HCT116 (cell line): ENCODE data around the gene STAG3. TPM values are rescaled to one million over a fixed set of nuclear protein-coding genes. Genes with fewer than 3 reads are reported as not detected.

Source experiments
- ATAC-seq: fragments of 200-7000 bp; cut with Tn5 transposase; 2 replicates; pipeline ENCODE4 v1.9.1; 2020; ENCODE audit warnings: mild to moderate bottlenecking, moderate library complexity
- BruUV-seq: library from RNA; stranded (reverse); fragments of 400-500 nt; replicated peaks from 2 replicates; lab custom pipeline; 2021; lab: Mats Ljungman, UMichigan
- CTCF ChIA-PET: fragments of 300-600 bp; sonication (Branson Sonifier 250); formaldehyde crosslinking; loops from one replicate; lab custom pipeline; 2021; ENCODE audit warnings: antibody characterized with exemption; lab: Charles Lee
- POLR2A ChIA-PET: fragments of 300-600, 350-600 bp; sonication (Branson Sonifier 250); formaldehyde crosslinking; loops from one replicate; lab custom pipeline; 2021; ENCODE audit warnings: antibody characterized with exemption; lab: Charles Lee
- RAD21 ChIA-PET, 2 experiments: fragments of 300-600 bp; sonication (Branson Sonifier 250); formaldehyde crosslinking; loops; one replicate each; lab custom pipeline; 2023; ENCODE audit warnings: low total read pairs in 2 of 2; ENCODE audit not compliant: uncharacterized antibody in 2 of 2, unreplicated experiment in 2 of 2, low non-redundant PET in 1 of 2; lab: Charles Lee
- DNase-seq: peaks from one replicate; pipeline ENCODE4 v3.0.0-alpha.2; 2010; ENCODE audit warnings: low read depth, low spot score
- H2AFZ ChIP-seq: fragments of 200-600 bp; shearing (Covaris generic), sonication (generic); 2 replicates; pipeline ENCODE4 v1.6.1; 2017; ENCODE audit warnings: low read depth, mixed run types, mixed read lengths, antibody characterized with exemption, low read length; ENCODE audit not compliant: poor library complexity, severe bottlenecking
- H3K27ac ChIP-seq: 2 replicates; pipeline ENCODE4 v1.5.1; 2012; ENCODE audit warnings: low read depth, low read length
- H3K27me3 ChIP-seq: fragments of 200-600 bp; sonication (generic); 2 replicates; pipeline ENCODE4 v1.6.1; 2016; ENCODE audit warnings: mixed run types, low read length, mixed read lengths; ENCODE audit not compliant: insufficient read depth
- H3K36me3 ChIP-seq, 2 experiments: fragments of 200-500 bp in 1 of 2; fragments of 200-600 bp in 1 of 2; sonication (Bioruptor generic) in 1 of 2; sonication (generic) in 1 of 2; 2 replicates each; pipeline versions ENCODE4 v1.5.1 to v1.6.1; 2014 to 2016; ENCODE audit warnings: low read length in 2 of 2, inconsistent platforms in 1 of 2, mixed read lengths in 1 of 2, mixed run types in 1 of 2; ENCODE audit not compliant: insufficient read depth in 2 of 2, control insufficient read depth in 1 of 2
- H3K4me1 ChIP-seq, 2 experiments: fragments of 200-600 bp in 1 of 2; sonication (generic) in 1 of 2; 2 replicates each; pipeline versions ENCODE4 v1.5.1 to v1.6.1; 2012 to 2017; ENCODE audit warnings: low read length in 2 of 2, inconsistent platforms in 1 of 2, mild to moderate bottlenecking in 1 of 2, mixed read lengths in 1 of 2, mixed run types in 1 of 2, moderate library complexity in 1 of 2; ENCODE audit not compliant: insufficient read depth in 2 of 2, control insufficient read depth in 1 of 2
- H3K4me2 ChIP-seq: fragments of 200-600 bp; sonication (generic); 2 replicates; pipeline ENCODE4 v1.6.1; 2017; ENCODE audit warnings: mixed run types, low read length, mixed read lengths
- H3K4me3 ChIP-seq, 2 experiments: fragments of 200-600 bp in 1 of 2; sonication (generic) in 1 of 2; replicated peaks in 1 of 2; 2 replicates each; pipeline ENCODE4 v1.5.1; 2011 to 2016; ENCODE audit warnings: low read length in 2 of 2, control low read depth in 1 of 2, low read depth in 1 of 2, mild to moderate bottlenecking in 1 of 2, mixed read lengths in 1 of 2, mixed run types in 1 of 2
- H3K79me2 ChIP-seq: fragments of 200-600 bp; sonication (generic); 2 replicates; pipeline ENCODE4 v1.6.1; 2017; ENCODE audit warnings: mild to moderate bottlenecking, mixed run types, low read length, moderate library complexity, mixed read lengths; ENCODE audit not compliant: insufficient read depth
- H3K9ac ChIP-seq: fragments of 200-600 bp; sonication (generic); 2 replicates; pipeline ENCODE4 v1.6.1; 2016; ENCODE audit warnings: low read length, mixed read lengths
- H3K9me2 ChIP-seq: fragments of 200-600 bp; sonication (generic), shearing (Covaris generic); 2 replicates; pipeline ENCODE4 v1.6.1; 2017; ENCODE audit warnings: mixed run types, mild to moderate bottlenecking, moderate library complexity; ENCODE audit not compliant: insufficient read depth
- H3K9me3 ChIP-seq, 2 experiments: fragments of 200-500 bp in 1 of 2; fragments of 200-600 bp in 1 of 2; sonication (Bioruptor generic) in 1 of 2; sonication (generic) in 1 of 2; 2 replicates each; pipeline ENCODE4 v1.6.1; 2014 to 2017; ENCODE audit warnings: low read length in 2 of 2, mixed read lengths in 2 of 2, inconsistent platforms in 1 of 2, low read depth in 1 of 2, mild to moderate bottlenecking in 1 of 2, mixed run types in 1 of 2, moderate library complexity in 1 of 2; ENCODE audit not compliant: control insufficient read depth in 1 of 2, insufficient read depth in 1 of 2
- H4K20me1 ChIP-seq: fragments of 200-600 bp; sonication (generic), shearing (Covaris generic); 2 replicates; pipeline ENCODE4 v1.6.1; 2017; ENCODE audit warnings: mixed run types, mild to moderate bottlenecking, moderate library complexity; ENCODE audit not compliant: insufficient read depth
- ATF3 ChIP-seq: IDR thresholded peaks from 2 replicates; pipeline ENCODE4 v1.6.1; 2012
- CBX3 ChIP-seq: IDR thresholded peaks from 2 replicates; pipeline ENCODE4 v1.6.1; 2012; ENCODE audit warnings: low read depth
- CTCF ChIP-seq, 3 experiments: fragments of 200-600 bp in 1 of 3; sonication (generic) in 1 of 3; IDR thresholded peaks in 2 of 3; conservative IDR thresholded peaks in 1 of 3; 2 replicates each; pipeline ENCODE4 v1.5.1; 2012 to 2017; ENCODE audit warnings: low read depth in 2 of 3, low read length in 2 of 3, antibody characterized with exemption in 1 of 3, borderline replicate concordance in 1 of 3, control low read depth in 1 of 3, mild to moderate bottlenecking in 1 of 3, mixed read lengths in 1 of 3, mixed run types in 1 of 3, moderate library complexity in 1 of 3; ENCODE audit not compliant: insufficient read depth in 1 of 3
- ELF1 ChIP-seq: IDR thresholded peaks from 2 replicates; pipeline ENCODE4 v1.6.1; 2012; ENCODE audit warnings: low read depth, borderline replicate concordance
- EZH2 ChIP-seq: fragments of 200-600 bp; sonication (generic); IDR thresholded peaks from 2 replicates; pipeline ENCODE4 v1.6.1; 2017; ENCODE audit warnings: antibody characterized with exemption, mixed run types
- EZH2phosphoT487 ChIP-seq: fragments of 200-600 bp; IDR thresholded peaks from 2 replicates; pipeline ENCODE4 v1.6.1; 2018; ENCODE audit warnings: antibody characterized with exemption, borderline replicate concordance
- JUND ChIP-seq: IDR thresholded peaks from 2 replicates; pipeline ENCODE4 v1.6.1; 2012
- MAX ChIP-seq: IDR thresholded peaks from 2 replicates; pipeline ENCODE4 v1.6.1; 2012
- POLR2AphosphoS5 ChIP-seq: IDR thresholded peaks from 2 replicates; pipeline ENCODE4 v1.6.1; 2011; ENCODE audit warnings: mild to moderate bottlenecking, low read depth, low read length, moderate library complexity
- RAD21 ChIP-seq: IDR thresholded peaks from 2 replicates; pipeline ENCODE4 v1.6.1; 2012; ENCODE audit warnings: low read depth, mild to moderate bottlenecking
- SIN3A ChIP-seq: IDR thresholded peaks from 2 replicates; pipeline ENCODE4 v1.6.1; 2012; ENCODE audit warnings: low read depth
- SRF ChIP-seq: IDR thresholded peaks from 2 replicates; pipeline ENCODE4 v1.6.1; 2012; ENCODE audit warnings: low read depth
- TCF7L2 ChIP-seq: IDR thresholded peaks from 2 replicates; pipeline ENCODE4 v1.7.0; 2011; ENCODE audit warnings: borderline replicate concordance, inconsistent platforms; ENCODE audit not compliant: insufficient read depth, insufficient read length; ENCODE audit errors: extremely low read depth
- YY1 ChIP-seq: IDR thresholded peaks from 2 replicates; pipeline ENCODE4 v1.6.1; 2011; ENCODE audit warnings: low read length, low read depth, moderate library complexity, mild to moderate bottlenecking; ENCODE audit not compliant: insufficient replicate concordance; ENCODE audit errors: extremely low read depth
- ZFX ChIP-seq: fragments of 450-650 bp; IDR thresholded peaks from 2 replicates; pipeline ENCODE4 v1.6.1; 2017
- intact Hi-C: fragments of 100-400 bp; cut with micrococcal nuclease; formaldehyde crosslinking; loops from 2 replicates; pipeline ENCODE4 v1.10.0; 2022
- total RNA-seq: library from RNA; stranded (reverse); gene quantifications from one replicate; pipeline ENCODE4 v1.2.1, GENCODE V29; 2021; ENCODE audit not compliant: unreplicated experiment

Gene STAG3
- total RNA-seq, 1 experiment from 2014 or later: 1.2 TPM

- no peak overlapping the region for H3K4me2 ChIP-seq
- no peak overlapping the region for H3K9ac ChIP-seq
- ChIA-PET RAD21 (no interaction called here), CTCF (interaction anchor here (1.0 kb wide), 1 partner anchor 19 kb away, joined by 3 read pairs; no protein-coding TSS in a partner anchor), POLR2A (no interaction called here)
- no peak for TF ChIP-seq CBX3
- TF ChIP-seq POLR2AphosphoS5: no peak
- no peak for TF ChIP-seq CTCF (IDR thresholded peaks at IDR 0.05 in 2 of 3, conservative IDR thresholded peaks at IDR 0.05 in 1 of 3; ENCODE audit: borderline replicate concordance in 1 of 3, insufficient read depth in 1 of 3, low read depth in 2 of 3, low read length in 2 of 3)
- no peak for TF ChIP-seq ATF3
- no peak for TF ChIP-seq JUND
- no peak overlapping the region for H3K27ac ChIP-seq
- no peak for ATAC-seq
- intact Hi-C loops: no loop called here
- DNase-seq: no peak
- H3K4me3 ChIP-seq: no peak overlapping the region
- no peaks in the 10 kb centered on the region for H3K9me3 ChIP-seq
- H3K9me2 ChIP-seq: no peaks in the 10 kb centered on the region
- H3K27me3 ChIP-seq: no peaks in the 10 kb centered on the region
- H3K4me1 ChIP-seq: no peaks in the 10 kb centered on the region
- H4K20me1 ChIP-seq: no peaks in the 10 kb centered on the region
- no TSS peak for BruUV-seq
- no peaks in the 10 kb centered on the region for H3K79me2 ChIP-seq
- no peak overlapping the region for H2AFZ ChIP-seq
- no peaks in the 10 kb centered on the region for H3K36me3 ChIP-seq
Observed at GRCh38 chr7:100208911-100209408, 31.2 kb downstream of the STAG3 start.

- no peaks in the 10 kb centered on the region for H3K27me3 ChIP-seq
- ATAC-seq: no peak
- no peaks in the 10 kb centered on the region for H3K36me3 ChIP-seq
- no peak overlapping the region for H2AFZ ChIP-seq
- peaks cover 0 to 4% of the 10 kb centered on the region in 2 experiments; a peak in 1 of 4 replicates for H3K4me1 ChIP-seq
- BruUV-seq: no TSS peak
- no peak overlapping the region for H3K27ac ChIP-seq
- CTCF ChIA-PET: interaction anchor here (1.0 kb wide), 1 partner anchor 19 kb away, joined by 3 read pairs; no protein-coding TSS in a partner anchor
- H3K9me3 ChIP-seq: no peaks in the 10 kb centered on the region
- no peak overlapping the region for H3K4me2 ChIP-seq
- H3K4me3 ChIP-seq: no peak overlapping the region
- no peaks in the 10 kb centered on the region for H3K9me2 ChIP-seq
- RAD21 ChIA-PET: no interaction called here
- H4K20me1 ChIP-seq: no peaks in the 10 kb centered on the region
- DNase-seq: no peak
- intact Hi-C loops: no loop called here
- no peak overlapping the region for H3K9ac ChIP-seq
- H3K79me2 ChIP-seq: no peaks in the 10 kb centered on the region
- POLR2A ChIA-PET: interaction anchor here (1.2 kb wide), 1 partner anchor 9 kb away, joined by 3 read pairs; no protein-coding TSS in a partner anchor
- TF ChIP-seq POLR2AphosphoS5 (no peak), EZH2phosphoT487 (no peak), TCF7L2 (no peak), MAX (no peak), JUND (no peak), YY1 (no peak), CBX3 (no peak), ZFX (no peak), EZH2 (no peak), RAD21 (no peak), SRF (no peak), SIN3A (no peak), ELF1 (no peak)
- TF ChIP-seq, all 23 proteins: peak for 0
Observed at GRCh38 chr7:100209493-100209892, 31.8 kb downstream of the STAG3 start.
